AG20443 (cell line): ENCODE data around the gene IGFBP5.
A peak's percentile ranks its signal among the peaks of the same experiment; 100 is the strongest.

ENCODE experiments used
- DNase-seq: peaks from one replicate; pipeline ENCODE4 v3.0.0; 2012; ENCODE audit warnings: low spot score, mixed read lengths

Gene IGFBP5

GRCh38 chr2:216687646-216688045, 7.7 kb downstream of the IGFBP5 start:
- DNase-seq: no peak

- no peak for DNase-seq
Observed at GRCh38 chr2:216687111-216687510, 8.2 kb downstream of the IGFBP5 start.

- DNase-seq: no peak
Observed at GRCh38 chr2:216685327-216685875, 9.9 kb downstream of the IGFBP5 start.

- peak; percentile 91 for DNase-seq
Observed at GRCh38 chr2:216683846-216684245, 11.5 kb downstream of the IGFBP5 start.

GRCh38 chr2:216681683-216682082, 13.7 kb downstream of the IGFBP5 start:
- no peak for DNase-seq

- no peak for DNase-seq
Observed at GRCh38 chr2:216680951-216681629, 14.3 kb downstream of the IGFBP5 start.

- DNase-seq: no peak
Observed at GRCh38 chr2:216679658-216680024, 15.7 kb downstream of the IGFBP5 start.

- no peak for DNase-seq
Observed at GRCh38 chr2:216678813-216679657, 16.3 kb downstream of the IGFBP5 start.

- DNase-seq: no peak
Observed at GRCh38 chr2:216678098-216678465, 17.3 kb downstream of the IGFBP5 start.

- DNase-seq: no peak
Observed at GRCh38 chr2:216677439-216678097, 17.8 kb downstream of the IGFBP5 start.

- no peak for DNase-seq
Observed at GRCh38 chr2:216676630-216677029, 18.7 kb downstream of the IGFBP5 start.

GRCh38 chr2:216674376-216674775, 21.0 kb downstream of the IGFBP5 start:
- no peak for DNase-seq

- no peak for DNase-seq
Observed at GRCh38 chr2:216673609-216674008, 21.7 kb downstream of the IGFBP5 start.

- no peak for DNase-seq
Observed at GRCh38 chr2:216673021-216673420, 22.3 kb downstream of the IGFBP5 start.

GRCh38 chr2:216672466-216672865, 22.9 kb downstream of the IGFBP5 start:
- no peak for DNase-seq

GRCh38 chr2:216671791-216672343, 23.5 kb downstream of the IGFBP5 start:
- DNase-seq: no peak

GRCh38 chr2:216671081-216671411, 24.3 kb downstream of the IGFBP5 start:
- DNase-seq: no peak

GRCh38 chr2:216670266-216671080, 24.9 kb downstream of the IGFBP5 start:
- no peak for DNase-seq

- peak; percentile 76 for DNase-seq
Observed at GRCh38 chr2:216666461-216667233, 28.7 kb downstream of the IGFBP5 start.

- DNase-seq: no peak
Observed at GRCh38 chr2:216665717-216666116, 29.6 kb downstream of the IGFBP5 start.

GRCh38 chr2:216665242-216665641, 30.1 kb downstream of the IGFBP5 start:
- DNase-seq: peak; percentile 46
